Activated CD8-positive, alpha-beta memory T cell treated with anti-CD3 and anti-CD28 coated beads for 24 hours (primary cell): ENCODE measurements around the gene TSPYL6.

Source experiments
- DNase-seq: peaks from one replicate; pipeline ENCODE4 v3.0.0-alpha.2; 2020

Gene TSPYL6

GRCh38 chr2:54255230-54256090 is 569 bp downstream of the TSPYL6 start:
- DNase-seq, result no peak

- DNase-seq, result no peak
Measured at GRCh38 chr2:54254180-54254579, 1.8 kb downstream of the TSPYL6 start.

GRCh38 chr2:54249629-54250028 is 6.4 kb downstream of the TSPYL6 start:
- no peak for DNase-seq

GRCh38 chr2:54247115-54247514 is 8.9 kb downstream of the TSPYL6 start:
- DNase-seq, result no peak

GRCh38 chr2:54240515-54241469 is 15.2 kb downstream of the TSPYL6 start:
- DNase-seq, result no peak

- DNase-seq, result no peak
Measured at GRCh38 chr2:54239427-54239826, 16.6 kb downstream of the TSPYL6 start.

GRCh38 chr2:54237428-54237827 is 18.6 kb downstream of the TSPYL6 start:
- no peak for DNase-seq

GRCh38 chr2:54233832-54234649 is 22.0 kb downstream of the TSPYL6 start:
- DNase-seq, result no peak

GRCh38 chr2:54228945-54229344 is 27.1 kb downstream of the TSPYL6 start:
- no peak for DNase-seq

- DNase-seq, result no peak
Measured at GRCh38 chr2:54227798-54228197, 28.2 kb downstream of the TSPYL6 start.

GRCh38 chr2:54226260-54226659 is 29.8 kb downstream of the TSPYL6 start:
- DNase-seq, result no peak

- no peak for DNase-seq
Measured at GRCh38 chr2:54224997-54225396, 31.0 kb downstream of the TSPYL6 start.

- DNase-seq, result no peak
Measured at GRCh38 chr2:54213082-54213481, 42.9 kb downstream of the TSPYL6 start.

- no peak for DNase-seq
Measured at GRCh38 chr2:54212456-54212855, 43.6 kb downstream of the TSPYL6 start.

- DNase-seq, result no peak
Measured at GRCh38 chr2:54209379-54209778, 46.6 kb downstream of the TSPYL6 start.

GRCh38 chr2:54208364-54209240 is 47.4 kb downstream of the TSPYL6 start:
- DNase-seq, result no peak

GRCh38 chr2:54207666-54208195 is 48.3 kb downstream of the TSPYL6 start:
- no peak for DNase-seq

- no peak for DNase-seq
Measured at GRCh38 chr2:54206596-54206995, 49.4 kb downstream of the TSPYL6 start.

GRCh38 chr2:54204476-54204875 is 51.6 kb downstream of the TSPYL6 start:
- DNase-seq, result no peak
